Large intestine (tissue), 3 donors: ENCODE results near the gene CENPT. TPM values are rescaled to one million over a fixed set of nuclear protein-coding genes. Genes with fewer than 3 reads are reported as not detected.

Source experiments
- DNase-seq, 2 donors: peaks; one replicate each; pipeline versions ENCODE4 v3.0.0 to v3.0.0-alpha.2; 2013
- H3K27ac ChIP-seq: one replicate; pipeline ENCODE4 v1.5.1; 2013; ENCODE audit warnings: low read length
- H3K27me3 ChIP-seq: 2 replicates; pipeline ENCODE4 v1.6.1; 2013; ENCODE audit warnings: low read length; ENCODE audit not compliant: control insufficient read depth, insufficient read depth
- H3K36me3 ChIP-seq: 2 replicates; pipeline ENCODE4 v1.6.1; 2013; ENCODE audit warnings: low read length; ENCODE audit not compliant: control insufficient read depth, insufficient read depth
- H3K4me1 ChIP-seq: one replicate; pipeline ENCODE4 v1.6.1; 2013; ENCODE audit warnings: low read length; ENCODE audit not compliant: control insufficient read depth, insufficient read depth
- H3K4me3 ChIP-seq: one replicate; pipeline ENCODE4 v1.5.1; 2013; ENCODE audit warnings: low read length
- H3K9me3 ChIP-seq: one replicate; pipeline ENCODE4 v1.6.1; 2013; ENCODE audit warnings: mild to moderate bottlenecking, low read depth, low read length, moderate library complexity; ENCODE audit not compliant: control insufficient read depth
- WGBS: methylation state at CpG from one replicate; pipeline ENCODE4 v1.1.5; 2013; ENCODE audit warnings: low lambda C conversion rate; ENCODE audit not compliant: insufficient coverage; 5-methylcytosine and 5-hydroxymethylcytosine counted together
- polyA plus RNA-seq: library from polyadenylated mRNA; unstranded; fragments of 120-200 nt; gene quantifications from one replicate; pipeline ENCODE4 v1.2.1, GENCODE V29; 2013

The CENPT gene
- polyA plus RNA-seq, 1 donor: 58.1 TPM

DNA sequence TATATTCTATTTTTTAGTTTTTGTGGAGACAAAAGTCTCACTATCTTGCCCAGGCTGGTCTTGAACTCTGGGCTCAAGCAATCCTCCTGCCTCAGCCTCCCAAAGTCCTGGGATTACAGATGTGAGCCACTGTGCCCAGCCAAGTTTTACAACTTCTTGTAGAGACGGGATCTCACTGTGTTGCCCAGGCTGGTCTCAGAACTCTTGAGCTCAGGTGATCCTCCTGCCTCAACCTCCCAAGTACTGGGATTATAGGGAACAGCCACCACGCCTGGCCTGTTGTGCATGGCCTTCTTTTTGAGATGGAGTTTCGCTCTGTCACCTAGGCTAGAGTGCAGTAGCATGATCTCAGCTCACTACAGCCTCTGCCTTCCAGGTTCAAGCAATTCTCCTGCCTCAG is 6.2 kb upstream of the CENPT start:
- Histone ChIP-seq H3K27me3 (no peaks in the 10 kb centered on the region), H3K36me3 (peaks cover 18% of the 10 kb centered on the region), H3K27ac (no peak overlapping the region), H3K9me3 (no peaks in the 10 kb centered on the region), H3K4me3 (no peak overlapping the region), H3K4me1 (peaks cover 30% of the 10 kb centered on the region)
- WGBS: no CpG with 5 or more reads among the region's 3 CpGs
- no peak for DNase-seq

- Histone ChIP-seq H3K9me3 (no peaks in the 10 kb centered on the region), H3K36me3 (peaks cover 21% of the 10 kb centered on the region), H3K27ac (peak overlapping the region; percentile 100), H3K4me3 (peak overlapping the region; percentile 98), H3K27me3 (no peaks in the 10 kb centered on the region), H3K4me1 (peaks cover 35% of the 10 kb centered on the region)
- DNase-seq: no peak
- no CpG with 5 or more reads among the region's 11 CpGs for WGBS
These were observed 625 bp upstream of the CENPT start for GRCh38 chr16:67848118-67848517.

- Histone ChIP-seq H3K27ac (peak within 1 kb of the TSS; percentile 100), H3K9me3 (no peaks in the 10 kb centered on the region), H3K36me3 (peaks cover 17% of the 10 kb centered on the region), H3K27me3 (no peaks in the 10 kb centered on the region), H3K4me3 (peak within 1 kb of the TSS; percentile 98), H3K4me1 (peaks cover 37% of the 10 kb centered on the region)
- peak; percentile 96 to 98 for DNase-seq
- no CpG with 5 or more reads among the region's 57 CpGs for WGBS
These were observed 1.0 kb downstream of the CENPT start, which contains the start of gene NUTF2 for GRCh38 chr16:67846320-67847063. Gene NUTF2 (plus strand): TSS chr16:67846933. CDS start chr16:67865131, 18,198 bp downstream.

GRCh38 chr16:67846063-67846319 is 1.5 kb downstream of the CENPT start:
- WGBS: no CpG with 5 or more reads among the region's 2 CpGs

GRCh38 chr16:67845291-67846062 is 2.0 kb downstream of the CENPT start:
- H3K27ac ChIP-seq: peak overlapping the region; percentile 100
- H3K4me3 ChIP-seq: peak overlapping the region; percentile 98
- no CpG with 5 or more reads among the region's 5 CpGs for WGBS
- H3K4me1 ChIP-seq: peaks cover 38% of the 10 kb centered on the region
- DNase-seq: no peak
- H3K36me3 ChIP-seq: peaks cover 16% of the 10 kb centered on the region
- no peaks in the 10 kb centered on the region for H3K27me3 ChIP-seq
- H3K9me3 ChIP-seq: no peaks in the 10 kb centered on the region

More at GRCh38 chr16:67846063-67846319, 1.5 kb downstream of the CENPT start:
- peak in 1 of 2 donors; percentile 27 for DNase-seq
- Histone ChIP-seq H3K36me3 (peaks cover 17% of the 10 kb centered on the region), H3K4me1 (peaks cover 38% of the 10 kb centered on the region), H3K27ac (peak overlapping the region; percentile 100), H3K4me3 (peak overlapping the region; percentile 98), H3K9me3 (no peaks in the 10 kb centered on the region), H3K27me3 (no peaks in the 10 kb centered on the region)

DNA sequence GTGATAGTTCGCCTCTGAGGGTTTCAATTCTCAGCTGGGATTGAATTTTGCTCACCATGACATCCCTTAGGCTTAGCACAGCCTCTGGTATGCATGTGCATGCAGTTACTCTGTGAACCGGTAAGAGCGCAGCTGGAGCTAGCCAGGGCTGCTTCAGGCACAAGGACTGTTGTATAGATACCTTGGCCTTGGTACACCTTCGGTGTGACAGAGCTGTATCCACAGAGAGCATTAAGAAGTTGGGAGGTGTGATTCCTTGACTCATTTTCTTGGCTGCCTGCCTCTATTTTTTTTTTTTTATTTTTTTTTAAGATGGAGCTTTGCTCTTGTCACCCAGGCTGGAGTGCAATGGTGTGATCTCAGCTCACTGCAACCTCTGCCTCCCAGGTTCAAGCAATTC is 3.0 kb downstream of the CENPT start:
- H3K9me3 ChIP-seq: no peaks in the 10 kb centered on the region
- DNase-seq: no peak
- peak overlapping the region; percentile 72 for H3K4me3 ChIP-seq
- no peak overlapping the region for H3K27ac ChIP-seq
- no CpG with 5 or more reads among the region's 4 CpGs for WGBS
- no peaks in the 10 kb centered on the region for H3K27me3 ChIP-seq
- H3K4me1 ChIP-seq: peaks cover 38% of the 10 kb centered on the region
- H3K36me3 ChIP-seq: peaks cover 11% of the 10 kb centered on the region

DNA sequence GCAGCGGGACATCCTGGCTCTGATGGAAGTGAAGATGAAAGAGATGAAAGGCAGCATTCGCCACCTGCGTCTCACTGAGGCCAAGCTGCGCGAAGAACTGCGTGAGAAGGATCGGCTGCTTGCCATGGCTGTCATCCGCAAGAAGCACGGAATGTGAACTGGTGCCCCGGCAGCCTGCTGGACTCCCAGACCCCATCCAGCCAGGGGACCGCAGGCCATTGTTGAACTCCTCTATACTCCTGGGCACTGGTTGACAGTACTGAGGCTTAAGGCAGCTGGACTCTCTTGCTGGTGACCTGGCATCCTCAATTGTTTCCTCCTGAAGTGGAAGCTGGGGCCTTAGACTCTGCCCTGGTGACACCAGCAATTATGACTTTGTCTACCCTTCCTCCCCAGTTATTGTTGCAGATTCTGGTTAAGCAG is 4.1 kb downstream of the CENPT start:
- Histone ChIP-seq H3K4me3 (peak overlapping the region; percentile 72), H3K36me3 (peaks cover 7% of the 10 kb centered on the region), H3K9me3 (no peaks in the 10 kb centered on the region), H3K4me1 (peaks cover 37% of the 10 kb centered on the region), H3K27me3 (no peaks in the 10 kb centered on the region), H3K27ac (peak overlapping the region; percentile 30)
- peak in 1 of 2 donors; percentile 36 for DNase-seq
- no CpG with 5 or more reads among the region's 11 CpGs for WGBS

DNA sequence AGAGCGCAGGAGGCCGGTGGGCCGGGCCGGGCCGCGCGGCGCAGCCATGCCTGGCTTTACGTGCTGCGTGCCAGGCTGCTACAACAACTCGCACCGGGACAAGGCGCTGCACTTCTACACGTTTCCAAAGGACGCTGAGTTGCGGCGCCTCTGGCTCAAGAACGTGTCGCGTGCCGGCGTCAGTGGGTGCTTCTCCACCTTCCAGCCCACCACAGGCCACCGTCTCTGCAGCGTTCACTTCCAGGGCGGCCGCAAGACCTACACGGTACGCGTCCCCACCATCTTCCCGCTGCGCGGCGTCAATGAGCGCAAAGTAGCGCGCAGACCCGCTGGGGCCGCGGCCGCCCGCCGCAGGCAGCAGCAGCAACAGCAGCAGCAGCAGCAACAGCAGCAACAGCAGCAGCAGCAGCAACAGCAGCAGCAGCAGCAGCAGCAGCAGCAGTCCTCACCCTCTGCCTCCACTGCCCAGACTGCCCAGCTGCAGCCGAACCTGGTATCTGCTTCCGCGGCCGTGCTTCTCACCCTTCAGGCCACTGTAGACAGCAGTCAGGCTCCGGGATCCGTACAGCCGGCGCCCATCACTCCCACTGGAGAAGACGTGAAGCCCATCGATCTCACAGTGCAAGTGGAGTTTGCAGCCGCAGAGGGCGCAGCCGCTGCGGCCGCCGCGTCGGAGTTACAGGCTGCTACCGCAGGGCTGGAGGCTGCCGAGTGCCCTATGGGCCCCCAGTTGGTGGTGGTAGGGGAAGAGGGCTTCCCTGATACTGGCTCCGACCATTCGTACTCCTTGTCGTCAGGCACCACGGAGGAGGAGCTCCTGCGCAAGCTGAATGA is 4.8 kb downstream of the CENPT start:
- no CpG with 5 or more reads among the region's 67 CpGs for WGBS
- Histone ChIP-seq H3K27me3 (no peaks in the 10 kb centered on the region), H3K36me3 (peaks cover 7% of the 10 kb centered on the region), H3K4me1 (peaks cover 31% of the 10 kb centered on the region), H3K4me3 (peak overlapping the region; percentile 72), H3K9me3 (no peaks in the 10 kb centered on the region), H3K27ac (peak overlapping the region; percentile 30)
- DNase-seq: peak in 1 of 2 donors; percentile 72

GRCh38 chr16:67841816-67842508 is 5.5 kb downstream of the CENPT start, which contains the start of gene THAP11:
Gene THAP11 (plus strand): TSS chr16:67842320. CDS start chr16:67842555, 235 bp downstream.
- Histone ChIP-seq H3K4me3 (peak within 1 kb of the TSS; percentile 99), H3K36me3 (peaks cover 7% of the 10 kb centered on the region), H3K27ac (peak within 1 kb of the TSS; percentile 100), H3K9me3 (no peaks in the 10 kb centered on the region), H3K27me3 (no peaks in the 10 kb centered on the region), H3K4me1 (peaks cover 30% of the 10 kb centered on the region)
- no CpG with 5 or more reads among the region's 83 CpGs for WGBS
- peak; percentile 94 to 95 for DNase-seq
